ENCODE results near the gene MS4A5. TPM values are rescaled to one million over a fixed set of nuclear protein-coding genes. Genes with fewer than 3 reads are reported as not detected.
"Not testable (repeated sequence)": the region's sequence is repeated elsewhere in the genome, so short reads cannot be mapped to it uniquely, and the experiment has no call there.

The MS4A5 gene
- total RNA-seq, 2 donors from 2014 or later = not detected

DNA sequence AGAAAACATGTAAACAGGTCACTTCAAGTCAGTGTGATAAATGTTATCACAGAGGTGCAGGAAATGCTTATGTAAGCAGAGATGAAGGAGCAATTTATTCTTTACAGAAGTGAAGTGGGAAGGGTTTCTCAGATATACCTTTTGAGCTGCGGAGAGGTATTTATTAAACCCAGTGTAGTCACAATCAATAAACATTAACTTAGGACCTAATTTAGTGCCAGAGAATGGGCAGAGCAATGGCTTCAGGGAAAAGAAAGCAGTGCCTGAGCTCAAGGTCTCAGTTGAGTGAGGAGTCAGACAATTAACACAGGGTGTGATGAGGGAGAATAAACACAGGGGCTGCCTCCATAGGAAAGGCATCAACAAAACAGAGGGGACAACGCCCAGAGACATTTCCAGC is 1.9 kb downstream of the MS4A5 start:
- no peaks in the 10 kb centered on the region for H3K9me3 ChIP-seq
- DNase-seq (ENCODE audit: low spot score) = no peak
- no peaks in the 10 kb centered on the region for H3K27me3 ChIP-seq
- no peaks in the 10 kb centered on the region for H3K36me3 ChIP-seq
- H3K27ac ChIP-seq = no peak overlapping the region
- H3K4me1 ChIP-seq = no peaks in the 10 kb centered on the region
- TF ChIP-seq, protein P1, sequence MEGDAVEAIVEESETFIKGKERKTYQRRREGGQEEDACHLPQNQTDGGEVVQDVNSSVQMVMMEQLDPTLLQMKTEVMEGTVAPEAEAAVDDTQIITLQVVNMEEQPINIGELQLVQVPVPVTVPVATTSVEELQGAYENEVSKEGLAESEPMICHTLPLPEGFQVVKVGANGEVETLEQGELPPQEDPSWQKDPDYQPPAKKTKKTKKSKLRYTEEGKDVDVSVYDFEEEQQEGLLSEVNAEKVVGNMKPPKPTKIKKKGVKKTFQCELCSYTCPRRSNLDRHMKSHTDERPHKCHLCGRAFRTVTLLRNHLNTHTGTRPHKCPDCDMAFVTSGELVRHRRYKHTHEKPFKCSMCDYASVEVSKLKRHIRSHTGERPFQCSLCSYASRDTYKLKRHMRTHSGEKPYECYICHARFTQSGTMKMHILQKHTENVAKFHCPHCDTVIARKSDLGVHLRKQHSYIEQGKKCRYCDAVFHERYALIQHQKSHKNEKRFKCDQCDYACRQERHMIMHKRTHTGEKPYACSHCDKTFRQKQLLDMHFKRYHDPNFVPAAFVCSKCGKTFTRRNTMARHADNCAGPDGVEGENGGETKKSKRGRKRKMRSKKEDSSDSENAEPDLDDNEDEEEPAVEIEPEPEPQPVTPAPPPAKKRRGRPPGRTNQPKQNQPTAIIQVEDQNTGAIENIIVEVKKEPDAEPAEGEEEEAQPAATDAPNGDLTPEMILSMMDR (IDR thresholded peaks at IDR 0.05) = no peak
- no peak overlapping the region for H3K4me3 ChIP-seq

DNA sequence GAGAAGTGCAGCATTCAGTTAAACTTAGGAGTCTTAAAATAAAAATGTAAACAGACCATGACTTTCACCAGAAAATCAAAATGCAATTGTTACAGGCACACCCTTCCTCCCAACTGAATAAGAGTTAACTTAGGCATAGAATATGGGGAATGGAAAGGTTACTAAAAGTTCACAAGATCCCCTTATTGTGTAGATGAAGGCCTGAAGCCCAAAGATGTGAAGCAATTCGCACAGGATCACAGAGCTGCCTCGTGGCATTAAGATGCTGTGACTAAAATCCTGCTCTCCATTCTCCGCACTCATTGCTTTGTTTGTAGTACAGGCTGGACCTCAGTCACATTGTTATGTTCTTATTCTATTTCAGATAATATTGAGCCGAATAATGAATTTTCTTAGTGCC is 4.0 kb downstream of the MS4A5 start:
- DNase-seq (ENCODE audit: low spot score) = no peak
- Histone ChIP-seq H3K4me3 (no peak overlapping the region), H3K4me1 (no peaks in the 10 kb centered on the region), H3K27ac (no peak overlapping the region), H3K9me3 (no peaks in the 10 kb centered on the region), H3K27me3 (no peaks in the 10 kb centered on the region), H3K36me3 (no peaks in the 10 kb centered on the region)
- TF ChIP-seq, protein P1 (IDR thresholded peaks at IDR 0.05) = no peak

GRCh38 chr11:60447070-60447469 is 17.7 kb downstream of the MS4A5 start:
- Histone ChIP-seq H3K36me3 (no peaks in the 10 kb centered on the region), H3K27me3 (no peaks in the 10 kb centered on the region), H3K4me3 (no peak overlapping the region), H3K9me3 (no peaks in the 10 kb centered on the region), H3K27ac (no peak overlapping the region), H3K4me1 (no peaks in the 10 kb centered on the region)
- DNase-seq (ENCODE audit: low spot score) = no peak
- TF ChIP-seq, protein P1 (IDR thresholded peaks at IDR 0.05) = no peak

GRCh38 chr11:60447846-60448245 is 18.5 kb downstream of the MS4A5 start:
- DNase-seq (ENCODE audit: low spot score) = no peak
- H3K4me3 ChIP-seq = no peak overlapping the region
- no peaks in the 10 kb centered on the region for H3K4me1 ChIP-seq
- no peaks in the 10 kb centered on the region for H3K36me3 ChIP-seq
- H3K27me3 ChIP-seq = no peaks in the 10 kb centered on the region
- no peak overlapping the region for H3K27ac ChIP-seq
- TF ChIP-seq, protein P1 (IDR thresholded peaks at IDR 0.05) = no peak
- no peaks in the 10 kb centered on the region for H3K9me3 ChIP-seq

DNA sequence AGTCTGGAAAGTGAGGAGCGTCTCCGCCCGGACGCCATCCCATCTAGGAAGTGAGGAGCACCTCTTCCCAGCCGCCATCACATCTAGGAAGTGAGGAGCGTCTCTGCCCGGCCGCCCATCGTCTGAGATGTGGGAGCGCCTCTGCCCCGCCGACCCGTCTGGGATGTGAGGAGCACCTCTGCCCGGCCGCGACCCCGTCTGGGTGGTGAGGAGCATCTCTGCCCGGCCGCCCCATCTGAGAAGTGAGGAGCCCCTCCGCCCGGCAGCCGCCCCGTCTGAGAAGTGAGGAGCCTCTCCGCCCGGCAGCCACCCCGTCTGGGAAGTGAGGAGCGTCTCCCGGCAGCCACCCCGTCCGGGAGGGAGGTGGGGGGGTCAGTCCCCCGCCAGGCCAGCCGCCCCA is 21.8 kb downstream of the MS4A5 start:
- H3K9me3 ChIP-seq; H3K36me3 ChIP-seq; H3K4me1 ChIP-seq; H3K27ac ChIP-seq; H3K4me3 ChIP-seq; DNase-seq (ENCODE audit: low spot score); H3K27me3 ChIP-seq: not testable (repeated sequence)

GRCh38 chr11:60454212-60454611 is 24.8 kb downstream of the MS4A5 start:
- H3K36me3 ChIP-seq = no peaks in the 10 kb centered on the region
- no peaks in the 10 kb centered on the region for H3K4me1 ChIP-seq
- H3K9me3 ChIP-seq = no peaks in the 10 kb centered on the region
- TF ChIP-seq, protein P1 (IDR thresholded peaks at IDR 0.05) = no peak
- no peak for DNase-seq (ENCODE audit: low spot score)
- no peak overlapping the region for H3K27ac ChIP-seq
- H3K27me3 ChIP-seq = no peaks in the 10 kb centered on the region
- H3K4me3 ChIP-seq = no peak overlapping the region
